SK-N-SH (cell line): ENCODE results near the gene PAPLN. TPM values are rescaled to one million over a fixed set of nuclear protein-coding genes. Genes with fewer than 3 reads are reported as not detected.
A peak's percentile ranks its signal among the peaks of the same experiment; 100 is the strongest.

Source experiments
- CTCF ChIA-PET: fragments of 300-600, 350-600 bp; formaldehyde crosslinking; extraction: SDS; loops from one replicate; lab custom pipeline; 2021; lab: Yijun Ruan, JAX
- POLR2A ChIA-PET: fragments of 350-600 bp; sonication (Branson Sonifier 250); formaldehyde crosslinking; extraction: SDS; loops from one replicate; lab custom pipeline; 2020; ENCODE audit warnings: antibody characterized with exemption, inconsistent platforms; lab: Yijun Ruan, JAX
- DNase-seq: peaks from one replicate; pipeline ENCODE4 v3.0.0; 2012
- H2AFZ ChIP-seq: fragments of 200-600 bp; sonication (generic); 2 replicates; pipeline ENCODE4 v1.8.1; 2016; ENCODE audit warnings: antibody characterized with exemption, mild to moderate bottlenecking, low read depth
- H3F3A ChIP-seq: fragments of 200-600 bp; sonication (generic); replicated peaks from 2 replicates; pipeline ENCODE3; 2016; ENCODE audit warnings: antibody characterized with exemption, mild to moderate bottlenecking; ENCODE audit not compliant: insufficient read depth
- H3K27ac ChIP-seq, 2 experiments: fragments of 200-500 bp in 1 of 2; fragments of 200-600 bp in 1 of 2; sonication (Bioruptor generic) in 1 of 2; sonication (generic), shearing (Covaris generic) in 1 of 2; 2 replicates each; pipeline versions ENCODE4 v1.5.1 to v1.6.1; 2014 to 2016; ENCODE audit warnings: low read depth in 2 of 2, inconsistent platforms in 1 of 2, low read length in 1 of 2, mild to moderate bottlenecking in 1 of 2, mixed read lengths in 1 of 2
- H3K27me3 ChIP-seq: fragments of 200-600 bp; sonication (generic), shearing (Covaris generic); 2 replicates; pipeline ENCODE4 v1.6.1; 2016; ENCODE audit warnings: mixed run types; ENCODE audit not compliant: insufficient read depth
- H3K36me3 ChIP-seq, 2 experiments: fragments of 200-500 bp in 1 of 2; fragments of 200-600 bp in 1 of 2; sonication (Bioruptor generic) in 1 of 2; sonication (generic) in 1 of 2; replicated peaks in 1 of 2; 2 replicates each; pipeline versions ENCODE3 to v1.5.1; 2014 to 2016; ENCODE audit warnings: low read length in 1 of 2, mild to moderate bottlenecking in 1 of 2; ENCODE audit not compliant: insufficient read depth in 2 of 2, control insufficient read depth in 1 of 2
- H3K4me1 ChIP-seq, 2 experiments: fragments of 200-500 bp in 1 of 2; fragments of 200-600 bp in 1 of 2; sonication (Bioruptor generic) in 1 of 2; sonication (generic), shearing (Covaris generic) in 1 of 2; 2 replicates each; pipeline versions ENCODE4 v1.5.1 to v1.6.1; 2014 to 2016; ENCODE audit warnings: low read depth in 1 of 2, low read length in 1 of 2, mixed run types in 1 of 2; ENCODE audit not compliant: insufficient read depth in 2 of 2, control insufficient read depth in 1 of 2
- H3K4me2 ChIP-seq: fragments of 200-600 bp; sonication (generic), shearing (Covaris generic); 2 replicates; pipeline ENCODE4 v1.6.1; 2017; ENCODE audit warnings: mixed run types
- H3K4me3 ChIP-seq, 2 experiments: fragments of 200-500 bp in 1 of 2; fragments of 200-600 bp in 1 of 2; sonication (Bioruptor generic) in 1 of 2; sonication (generic), shearing (Covaris generic) in 1 of 2; 2 replicates each; pipeline versions ENCODE4 v1.5.1 to v1.8.1; 2014 to 2016; ENCODE audit warnings: low read depth in 2 of 2, inconsistent platforms in 1 of 2, low read length in 1 of 2, mild to moderate bottlenecking in 1 of 2, mixed read lengths in 1 of 2, moderate library complexity in 1 of 2
- H3K79me2 ChIP-seq: fragments of 200-600 bp; sonication (generic); 2 replicates; pipeline ENCODE4 v1.8.1; 2017; ENCODE audit warnings: mild to moderate bottlenecking; ENCODE audit not compliant: insufficient read depth
- H3K9ac ChIP-seq: fragments of 200-600 bp; sonication (generic); 2 replicates; pipeline ENCODE4 v1.6.1; 2017; ENCODE audit warnings: mixed run types
- H3K9me2 ChIP-seq: fragments of 200-600 bp; sonication (generic); 2 replicates; pipeline ENCODE4 v1.6.1; 2017; ENCODE audit warnings: mixed run types
- H3K9me3 ChIP-seq: fragments of 200-600 bp; sonication (generic); 2 replicates; pipeline ENCODE4 v1.6.1; 2017; ENCODE audit warnings: mixed run types, mild to moderate bottlenecking, moderate library complexity
- H4K20me1 ChIP-seq: fragments of 200-600 bp; sonication (generic); 2 replicates; pipeline ENCODE4 v1.6.1; 2017; ENCODE audit warnings: mild to moderate bottlenecking, mixed run types; ENCODE audit not compliant: insufficient read depth
- CTCF ChIP-seq: fragments of 200-600 bp; sonication (generic); IDR thresholded peaks from 2 replicates; pipeline ENCODE4 v1.6.1; 2017; ENCODE audit warnings: antibody characterized with exemption, mild to moderate bottlenecking, moderate library complexity
- FOSL2 ChIP-seq: IDR thresholded peaks from 2 replicates; pipeline ENCODE4 v1.4.0; 2012; ENCODE audit warnings: low read depth, mild to moderate bottlenecking, moderate library complexity, borderline replicate concordance
- GATA2 ChIP-seq: sonication (generic); formaldehyde crosslinking; IDR thresholded peaks from 2 replicates; pipeline ENCODE4 v1.5.0; 2020; ENCODE audit warnings: mild to moderate bottlenecking, missing genetic modification reagents
- MXI1 ChIP-seq: IDR thresholded peaks from 2 replicates; pipeline ENCODE4 v1.6.1; 2012; ENCODE audit warnings: mild to moderate bottlenecking, low read depth, low read length, improper control_type of control experiment
- POLR2AphosphoS5 ChIP-seq: IDR thresholded peaks from 2 replicates; pipeline ENCODE4 v1.6.1; 2012; ENCODE audit warnings: low read depth, low read length
- RCOR1 ChIP-seq: fragments of 150-350 bp; IDR thresholded peaks from 2 replicates; pipeline ENCODE4 v1.6.1; 2017; ENCODE audit warnings: antibody characterized with exemption, low read length
- RXRA ChIP-seq: IDR thresholded peaks from 2 replicates; pipeline ENCODE4 v1.4.0; 2012; ENCODE audit warnings: low read depth, mild to moderate bottlenecking, borderline replicate concordance
- SIN3A ChIP-seq: IDR thresholded peaks from 2 replicates; pipeline ENCODE4 v1.6.1; 2012; ENCODE audit warnings: low read depth, mild to moderate bottlenecking, low read length, moderate library complexity, borderline replicate concordance
- TAF1 ChIP-seq: IDR thresholded peaks from 2 replicates; pipeline ENCODE4 v1.6.1; 2012; ENCODE audit warnings: low read depth, mild to moderate bottlenecking, low read length, moderate library complexity, borderline replicate concordance
- TCF12 ChIP-seq: IDR thresholded peaks from 2 replicates; pipeline ENCODE4 v1.4.0; 2012
- ZBTB33 ChIP-seq: IDR thresholded peaks from 2 replicates; pipeline ENCODE4 v1.4.0; 2012; ENCODE audit warnings: low read depth, borderline replicate concordance
- WGBS: methylation state at CpG from one replicate; pipeline ENCODE4 v1.1.6; 2017; ENCODE audit warnings: low lambda C conversion rate; 5-methylcytosine and 5-hydroxymethylcytosine counted together
- polyA plus RNA-seq, 3 experiments: library from polyadenylated mRNA; depleted of rRNA; stranded (reverse); fragments of >200 nt; gene quantifications; 2 replicates each; pipeline ENCODE4 v1.2.3, GENCODE V29; 2012
- TF ChIP-seq, protein P1 (sequence below): fragments of 150-350 bp; IDR thresholded peaks from 2 replicates; pipeline ENCODE4 v1.6.1; 2017; ENCODE audit warnings: antibody characterized with exemption, low read length, low read depth, borderline replicate concordance
- TF ChIP-seq, protein P2 (sequence below): IDR thresholded peaks from 2 replicates; pipeline ENCODE4 v1.4.0; 2012; ENCODE audit warnings: low read depth, borderline replicate concordance

Gene PAPLN
- polyA plus RNA-seq, 1 of the 3 experiments (the other 2 are of a cell fraction) = 0.13 TPM

- 67% methylated on average over 5 of the region's 9 CpGs for WGBS
- H2AFZ ChIP-seq = no peak overlapping the region
- POLR2A ChIA-PET = no interaction called here
- peaks cover 0 to 6% of the 10 kb centered on the region in 2 experiments; a peak in 1 of 4 replicates for H3K4me1 ChIP-seq
- no peaks in the 10 kb centered on the region for H4K20me1 ChIP-seq
- H3K4me3 ChIP-seq = no peak overlapping the region
- no peaks in the 10 kb centered on the region for H3K9me2 ChIP-seq
- no peaks in the 10 kb centered on the region for H3K36me3 ChIP-seq
- no peaks in the 10 kb centered on the region for H3K27me3 ChIP-seq
- TF ChIP-seq RCOR1 = no peak
- no peak for TF ChIP-seq POLR2AphosphoS5
- no peak for TF ChIP-seq RXRA
- TF ChIP-seq, protein P1, sequence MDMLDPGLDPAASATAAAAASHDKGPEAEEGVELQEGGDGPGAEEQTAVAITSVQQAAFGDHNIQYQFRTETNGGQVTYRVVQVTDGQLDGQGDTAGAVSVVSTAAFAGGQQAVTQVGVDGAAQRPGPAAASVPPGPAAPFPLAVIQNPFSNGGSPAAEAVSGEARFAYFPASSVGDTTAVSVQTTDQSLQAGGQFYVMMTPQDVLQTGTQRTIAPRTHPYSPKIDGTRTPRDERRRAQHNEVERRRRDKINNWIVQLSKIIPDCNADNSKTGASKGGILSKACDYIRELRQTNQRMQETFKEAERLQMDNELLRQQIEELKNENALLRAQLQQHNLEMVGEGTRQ = no peak
- TF ChIP-seq SIN3A = no peak
- no peak for TF ChIP-seq FOSL2
- TF ChIP-seq CTCF = no peak
- TF ChIP-seq TAF1 = no peak
- no peak for TF ChIP-seq TCF12
- no peak for TF ChIP-seq GATA2 (CRISPR knock-in tag)
- TF ChIP-seq MXI1 = no peak
- TF ChIP-seq ZBTB33 = no peak
- TF ChIP-seq, protein P2, sequence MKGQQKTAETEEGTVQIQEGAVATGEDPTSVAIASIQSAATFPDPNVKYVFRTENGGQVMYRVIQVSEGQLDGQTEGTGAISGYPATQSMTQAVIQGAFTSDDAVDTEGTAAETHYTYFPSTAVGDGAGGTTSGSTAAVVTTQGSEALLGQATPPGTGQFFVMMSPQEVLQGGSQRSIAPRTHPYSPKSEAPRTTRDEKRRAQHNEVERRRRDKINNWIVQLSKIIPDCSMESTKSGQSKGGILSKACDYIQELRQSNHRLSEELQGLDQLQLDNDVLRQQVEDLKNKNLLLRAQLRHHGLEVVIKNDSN = no peak
- no peaks in the 10 kb centered on the region for H3F3A ChIP-seq
- no peak overlapping the region for H3K27ac ChIP-seq
- H3K9ac ChIP-seq = no peak overlapping the region
- CTCF ChIA-PET = no interaction called here
- DNase-seq = peak; percentile 36
- H3K9me3 ChIP-seq = no peaks in the 10 kb centered on the region
- H3K79me2 ChIP-seq = no peaks in the 10 kb centered on the region
- no peak overlapping the region for H3K4me2 ChIP-seq
Observed at GRCh38 chr14:73259837-73260236, 22.5 kb downstream of the PAPLN start.
